Hematopoietic multipotent progenitor cell treated with erythropoietin and hydrocortisone succinate and interleukin-3 and kit ligand, for 6 days (in vitro differentiated cells): ENCODE results near the gene PDAP1.

Experiments
- DNase-seq: peaks from one replicate; pipeline ENCODE4 v3.0.0-alpha.2; 2015

PDAP1 gene

DNA sequence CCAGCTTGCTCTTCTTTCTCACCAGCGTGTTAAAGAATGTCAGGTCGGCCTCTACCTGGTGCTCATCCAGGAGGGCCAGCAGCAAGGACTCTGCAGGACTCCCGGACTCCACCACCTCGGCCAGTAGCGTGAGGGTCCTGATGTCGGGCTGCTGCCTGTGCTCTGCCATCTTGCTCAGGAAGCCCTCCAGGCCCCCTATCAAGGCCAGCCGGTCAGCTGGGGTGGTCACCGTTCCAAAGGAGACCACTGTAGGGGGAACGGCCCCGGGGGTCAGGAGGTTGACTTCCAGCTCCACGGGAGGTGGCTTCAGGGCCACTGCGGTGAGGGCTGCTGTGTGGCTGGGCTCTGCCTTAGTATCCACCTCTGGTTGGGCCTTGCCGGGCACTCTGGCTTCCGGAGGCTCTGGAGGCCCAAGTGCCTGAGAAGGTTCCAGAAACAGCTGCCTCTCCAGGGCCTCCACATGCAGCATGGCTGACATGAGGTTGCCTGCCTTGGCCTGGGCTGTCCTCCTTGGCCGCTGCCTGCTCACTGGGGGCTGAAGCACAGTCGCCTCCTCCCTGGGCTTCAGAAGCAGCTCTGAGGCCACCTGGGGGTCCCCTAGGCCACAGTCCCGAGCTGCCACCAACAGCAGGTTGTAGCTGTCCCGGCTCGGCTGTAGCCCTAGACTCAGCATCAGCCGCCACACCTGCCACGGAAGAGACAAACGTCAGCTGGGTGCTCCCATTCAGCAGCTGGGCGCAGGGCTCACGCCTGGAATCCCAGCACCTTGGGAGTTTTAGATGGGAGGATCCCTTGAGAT, 16.7 kb upstream of the PDAP1 start:
- no peak for DNase-seq

DNA sequence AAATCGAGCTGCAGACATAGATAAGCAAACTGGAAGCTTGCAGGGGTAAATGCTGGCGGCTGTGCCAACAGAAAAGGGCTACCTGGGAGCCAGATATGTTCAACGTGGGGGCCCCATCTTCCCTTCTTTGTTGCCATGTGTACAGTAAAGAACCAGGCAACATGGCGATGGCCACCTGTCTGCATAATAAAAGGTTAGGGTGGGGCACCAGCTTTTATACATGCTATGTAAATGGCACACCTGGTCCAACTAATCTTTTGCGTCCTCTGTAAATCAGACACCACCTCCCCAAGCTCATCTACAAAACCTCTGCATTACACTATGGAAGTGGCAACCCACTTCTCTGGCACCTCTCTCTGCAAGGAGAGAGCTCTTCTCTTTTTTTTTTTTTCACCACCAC, 14.2 kb upstream of the PDAP1 start:
- no peak for DNase-seq

DNA sequence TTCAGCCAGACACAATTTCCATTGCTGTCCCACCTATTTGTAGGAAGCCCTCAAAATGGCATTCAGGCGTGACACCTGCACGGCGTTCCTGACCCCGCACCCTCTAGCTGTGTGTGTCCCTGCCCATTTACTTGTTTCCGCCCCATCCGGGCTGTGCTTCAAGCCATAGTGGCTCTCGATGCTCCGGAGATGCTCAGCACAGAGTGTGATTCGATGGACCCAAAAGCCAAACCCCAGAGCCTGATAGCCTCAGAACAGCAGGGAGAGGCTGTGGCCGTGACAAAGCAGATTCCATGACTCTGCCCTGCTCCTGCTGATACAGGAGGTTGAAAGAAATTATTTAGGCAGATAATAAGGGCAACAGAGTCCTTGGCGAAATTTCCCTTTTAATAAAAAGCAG, 13.8 kb upstream of the PDAP1 start:
- peak; percentile 67 for DNase-seq

DNA sequence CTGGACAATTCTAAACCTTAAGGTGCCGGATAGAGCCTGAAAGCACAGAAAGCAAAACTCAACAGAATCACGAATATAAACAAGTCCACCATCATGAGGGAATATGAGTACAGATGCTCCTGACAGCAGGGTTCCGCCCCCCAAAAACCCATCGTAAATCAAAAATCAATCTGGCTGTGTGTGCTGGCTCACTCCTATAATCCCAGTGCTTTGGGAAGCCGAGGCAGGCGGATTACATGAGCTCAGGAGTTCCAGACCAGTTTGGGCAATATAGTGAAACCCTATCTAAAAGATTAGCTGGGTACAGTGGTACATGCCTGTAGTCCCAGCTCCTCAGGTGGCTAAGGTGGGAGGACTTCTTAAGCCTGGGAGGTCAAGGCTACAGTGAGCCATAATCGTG, 12.6 kb upstream of the PDAP1 start:
- no peak for DNase-seq

DNA sequence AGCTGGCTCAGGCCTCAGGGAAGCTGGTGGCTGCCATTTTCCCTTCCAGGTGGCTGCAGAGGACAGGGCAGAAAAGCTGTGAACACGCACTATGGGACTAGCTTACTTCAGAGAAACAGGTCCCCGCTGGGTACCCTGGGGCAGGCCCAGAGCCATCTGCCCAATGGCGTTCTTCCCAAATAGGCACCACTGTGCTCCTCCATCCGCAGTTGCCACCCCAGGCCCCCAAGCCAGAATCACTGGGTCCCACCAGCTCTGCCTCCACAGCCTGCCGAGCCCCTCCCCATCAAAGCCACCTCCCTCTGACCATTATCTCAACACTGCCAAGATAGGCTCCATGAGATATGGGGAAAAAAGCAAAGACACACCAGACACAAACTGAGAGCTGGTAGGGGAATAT, 11.8 kb upstream of the PDAP1 start:
- DNase-seq, result no peak

DNA sequence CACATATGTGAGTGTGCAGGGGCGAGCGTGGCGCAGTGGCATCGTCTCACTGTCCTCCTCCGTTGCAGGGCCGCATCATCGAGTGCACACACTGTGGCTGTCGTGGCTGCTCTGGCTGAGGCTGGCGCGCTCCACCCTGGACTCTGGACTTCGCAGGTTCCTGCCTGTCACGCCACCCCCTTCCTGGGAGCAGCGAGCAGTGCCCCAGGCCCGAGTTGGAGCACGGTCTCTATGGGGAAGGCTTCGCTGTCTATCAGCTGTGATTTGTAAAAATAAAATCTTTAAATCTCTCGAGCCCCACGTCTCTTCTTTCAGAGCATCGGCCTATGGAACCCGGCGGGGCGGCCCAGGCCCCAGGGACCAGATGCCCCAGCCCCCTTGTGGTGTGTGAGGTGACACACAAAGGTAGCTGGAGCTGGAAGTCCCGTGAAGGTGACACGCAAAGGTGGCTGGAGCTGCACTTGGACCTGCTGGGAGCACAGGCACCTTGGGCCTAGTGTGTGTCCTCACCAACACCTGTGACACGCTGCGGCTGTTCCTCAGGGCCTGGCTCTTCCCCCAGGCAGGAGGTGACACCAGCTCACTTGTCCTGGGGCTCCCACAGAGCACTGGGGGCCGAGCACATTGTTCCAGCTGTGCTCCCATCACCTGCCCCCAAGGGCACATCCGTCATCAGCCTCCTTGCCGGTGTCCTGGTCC, 11.1 kb upstream of the PDAP1 start:
- DNase-seq, result no peak

DNA sequence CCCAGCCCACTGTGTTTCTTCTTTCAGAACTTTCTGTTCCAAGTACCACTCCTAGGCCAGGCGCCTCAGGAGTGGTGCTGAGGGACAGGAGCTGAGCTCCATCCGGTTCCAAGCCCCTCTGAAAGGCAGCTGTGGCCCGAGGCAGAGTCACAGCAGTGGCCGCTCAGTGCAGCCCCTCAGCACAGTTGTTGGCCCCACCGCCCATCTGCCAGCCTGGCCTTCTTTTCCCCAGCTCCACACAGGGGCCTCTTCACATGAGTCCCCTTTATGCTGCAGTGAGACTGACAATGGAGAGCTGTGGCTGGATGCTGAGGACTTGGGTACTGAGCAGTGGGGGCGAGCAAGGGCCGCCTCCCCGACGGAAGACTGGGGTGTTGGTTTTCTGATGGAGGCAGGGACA, 9.9 kb upstream of the PDAP1 start:
- DNase-seq, result no peak

DNA sequence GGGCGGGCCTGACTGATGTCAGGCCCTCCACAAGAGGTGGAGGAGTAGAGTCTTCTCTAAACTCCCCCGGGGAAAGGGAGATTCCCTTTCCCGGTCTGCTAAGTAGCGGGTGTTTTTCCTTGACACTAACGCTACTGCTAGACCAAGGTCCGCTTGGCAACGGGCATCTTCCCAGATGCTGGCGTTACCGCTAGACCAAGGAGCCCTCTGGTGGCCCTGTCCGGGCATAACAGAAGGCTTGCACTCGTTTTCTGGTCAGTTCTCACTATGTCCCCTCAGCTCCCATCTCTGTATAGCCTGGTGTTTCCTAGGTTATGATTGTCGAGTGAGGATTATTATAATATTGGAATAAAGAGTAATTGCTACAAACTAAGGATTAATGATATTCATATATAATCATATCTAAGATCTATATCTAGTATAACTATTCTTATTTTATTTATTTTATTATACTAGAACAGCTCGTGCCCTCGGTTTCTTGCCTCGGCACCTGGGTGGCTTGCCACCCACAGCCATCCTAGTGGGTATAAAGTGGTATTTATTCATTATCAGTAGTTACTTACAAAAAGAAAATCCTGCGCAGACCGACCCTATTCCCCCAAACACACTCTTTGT, 7.2 kb upstream of the PDAP1 start:
- DNase-seq, result peak; percentile 61

DNA sequence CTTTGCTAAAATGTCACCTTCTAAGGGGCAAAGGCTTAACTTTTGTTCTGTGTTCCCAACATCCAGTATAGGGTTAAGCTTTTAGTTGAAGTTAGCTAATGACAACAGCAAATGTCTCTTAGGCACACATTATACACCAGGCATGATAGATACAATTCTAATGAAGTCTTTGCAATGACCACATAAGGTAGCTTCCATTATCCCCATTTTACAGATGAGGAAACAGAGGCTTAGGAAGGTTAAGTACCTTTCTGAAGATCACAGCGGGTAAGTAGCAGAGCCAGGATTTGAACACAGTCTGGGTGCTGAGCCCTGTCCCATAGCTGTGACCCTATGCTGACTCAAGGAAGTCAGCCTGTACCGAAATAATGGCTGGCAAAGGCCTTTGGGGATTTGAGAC, 2.2 kb upstream of the PDAP1 start:
- no peak for DNase-seq

DNA sequence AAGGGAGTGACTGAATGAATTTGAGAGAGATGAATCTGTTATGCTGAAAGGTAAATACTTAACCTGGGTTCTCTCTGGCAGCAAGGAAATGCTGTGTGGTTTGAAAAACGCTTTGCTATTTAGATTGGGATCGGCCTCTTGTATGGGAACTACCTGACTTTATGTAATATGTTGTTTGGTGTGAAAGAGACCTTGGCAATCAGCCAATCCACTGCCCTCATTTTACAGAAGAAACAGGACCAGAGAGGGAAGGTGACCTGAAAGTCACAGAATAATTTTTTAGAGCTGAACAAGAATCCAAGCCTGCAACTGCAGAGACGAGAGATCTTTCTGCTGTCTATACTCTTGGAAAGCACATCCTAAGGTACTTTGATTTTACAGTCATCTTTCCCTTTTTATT, 1.4 kb upstream of the PDAP1 start:
- DNase-seq, result peak; percentile 53

DNA sequence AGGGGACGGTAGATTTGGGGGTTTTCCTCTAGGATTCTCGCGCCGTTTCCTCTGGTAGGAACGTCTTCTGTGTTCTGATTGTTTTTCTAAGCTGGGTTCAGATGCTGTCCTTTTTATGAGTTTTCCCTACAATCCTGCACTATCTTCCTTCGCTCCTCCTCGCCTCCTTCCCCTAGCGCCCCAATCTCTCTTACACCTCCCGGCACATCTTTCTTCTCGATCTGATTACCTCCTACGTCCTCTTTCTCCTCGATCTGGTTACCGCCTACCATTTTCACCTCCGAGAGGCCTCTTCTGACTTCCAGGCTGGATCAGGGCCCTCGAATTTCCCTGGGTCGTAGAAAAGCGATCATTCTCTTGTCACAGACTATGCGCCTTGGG, 785 bp upstream of the PDAP1 start:
- peak; percentile 60 for DNase-seq

DNA sequence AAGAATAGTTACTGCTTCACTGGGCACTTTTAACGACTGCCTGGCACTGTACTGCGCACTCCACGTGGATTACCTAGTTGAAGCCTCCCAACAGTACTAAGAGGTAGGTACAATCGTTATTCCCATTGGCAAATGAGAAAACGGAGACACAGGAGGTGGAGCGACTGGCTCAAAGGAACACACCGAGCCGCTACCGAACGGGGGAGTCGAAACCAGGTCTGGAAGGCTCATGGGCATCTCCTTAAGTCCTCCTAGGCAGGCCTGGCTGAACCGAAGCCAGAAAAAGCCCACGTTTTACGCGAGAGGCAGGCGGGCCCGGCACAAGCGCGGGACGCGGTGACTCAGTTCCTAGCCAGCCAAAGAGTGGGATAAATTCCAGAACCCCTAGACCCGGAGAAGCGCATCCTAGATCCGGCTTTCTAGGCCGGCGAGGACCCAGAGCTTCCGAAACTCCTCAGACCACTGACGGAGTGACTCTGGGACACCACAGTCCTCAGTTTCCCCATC, 472 bp downstream of the PDAP1 start:
- DNase-seq, result peak; percentile 70

DNA sequence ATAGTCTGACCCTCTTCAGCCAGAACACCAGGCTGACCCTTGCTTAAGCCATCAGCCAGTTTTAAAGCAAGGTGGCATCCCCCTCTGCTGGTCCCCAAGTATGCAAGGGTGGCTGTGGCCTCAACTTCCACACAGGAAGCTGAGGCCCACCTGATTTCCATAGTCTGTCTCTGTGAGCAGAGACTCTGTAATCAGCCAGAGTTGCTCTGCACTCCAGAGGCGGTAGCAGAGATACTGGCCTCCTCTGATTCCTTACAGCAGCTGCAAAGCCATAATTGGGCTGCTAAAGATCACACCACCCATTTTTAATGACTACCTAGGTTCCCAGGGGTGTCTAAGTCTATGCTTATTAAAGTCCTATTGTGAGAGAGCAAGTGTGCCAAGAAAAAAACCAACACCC, 1.8 kb downstream of the PDAP1 start:
- peak; percentile 61 for DNase-seq

DNA sequence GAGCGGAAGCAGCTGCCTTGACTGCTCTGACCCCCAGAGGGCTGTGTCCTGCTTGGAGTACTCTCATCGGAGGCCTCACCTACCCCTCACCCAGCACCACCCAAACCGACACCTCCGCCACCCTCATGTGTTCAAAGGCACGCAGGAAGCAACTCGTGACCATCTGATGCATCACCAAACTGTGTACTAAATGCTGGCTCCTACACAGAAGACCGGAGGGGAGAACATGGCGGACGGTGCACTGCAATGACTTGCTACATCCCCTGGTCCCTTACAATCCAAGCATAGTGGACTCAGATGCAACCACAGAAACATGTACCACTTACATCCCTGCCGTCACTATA, 3.4 kb downstream of the PDAP1 start:
- no peak for DNase-seq

DNA sequence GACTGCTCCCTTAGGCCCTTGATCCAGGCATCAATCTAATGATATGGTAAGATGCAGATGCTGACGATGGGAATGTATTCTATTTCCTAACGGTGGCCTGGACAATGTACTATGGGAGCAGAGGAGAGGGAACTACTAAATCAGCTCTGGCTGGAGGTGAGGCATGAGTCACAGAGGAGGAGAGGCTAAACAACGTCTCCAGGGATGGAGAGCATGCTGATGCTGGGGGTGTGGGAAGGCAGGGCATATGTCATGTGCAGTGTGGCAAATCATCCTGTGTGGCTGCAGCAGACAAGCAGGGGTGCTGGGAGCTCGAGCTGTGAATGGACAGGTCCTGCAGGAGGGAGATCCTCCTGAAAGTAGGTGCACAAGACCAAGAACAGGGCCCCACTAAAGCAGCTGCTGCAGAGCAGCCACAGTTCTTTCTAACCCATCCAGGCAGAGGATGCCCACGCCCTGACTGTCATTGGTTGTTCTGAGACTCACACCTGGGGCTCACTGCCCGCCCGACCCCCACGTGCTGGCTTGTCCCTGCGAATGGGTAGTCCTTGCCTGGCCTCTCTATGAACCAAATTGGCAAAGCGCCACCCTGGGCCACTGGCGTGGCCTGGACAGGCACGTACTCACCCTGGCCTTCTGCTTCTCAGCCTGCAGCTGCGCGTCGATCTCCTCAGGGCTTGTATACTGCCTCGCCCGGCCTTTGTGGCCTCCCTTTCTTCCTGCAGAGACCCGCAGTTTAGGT, 4.0 kb downstream of the PDAP1 start:
- no peak for DNase-seq

DNA sequence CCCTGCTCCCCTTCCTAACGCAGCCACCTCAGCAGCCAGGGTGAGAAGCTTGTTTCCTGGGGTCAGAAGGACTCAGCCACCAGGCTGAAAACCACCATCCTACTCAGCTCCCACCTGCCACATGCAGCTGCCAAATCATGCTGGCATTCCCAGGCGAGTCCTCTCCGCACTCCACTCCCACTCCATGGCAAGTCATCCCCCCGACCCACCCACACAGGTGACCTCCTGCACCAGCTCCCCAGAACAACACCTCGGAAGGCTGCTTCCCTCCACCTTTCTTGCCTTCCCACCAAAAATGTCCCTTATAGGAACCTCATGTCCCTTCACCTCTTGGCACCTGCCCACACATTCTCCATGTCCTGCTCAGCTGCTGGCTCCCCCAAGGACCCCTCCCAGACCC, 4.6 kb downstream of the PDAP1 start:
- DNase-seq, result no peak

DNA sequence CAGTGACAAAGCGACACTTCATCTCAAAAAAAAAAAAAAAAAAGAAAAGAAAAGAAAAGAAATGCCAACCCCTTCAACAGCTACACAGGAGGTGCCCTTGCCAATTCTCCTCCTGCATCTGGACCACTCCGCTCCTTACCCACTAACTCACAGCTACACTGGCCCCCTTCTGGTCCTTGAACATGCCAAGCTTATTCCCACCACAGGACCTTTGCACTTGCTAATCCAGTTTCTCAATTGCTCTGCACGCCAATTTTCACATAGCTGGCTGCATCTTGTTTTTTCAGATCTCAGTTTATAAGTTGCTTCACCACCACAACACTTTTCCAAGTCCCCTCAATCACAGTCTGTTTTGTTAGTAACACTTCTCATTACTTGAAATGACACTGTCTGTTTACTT, 5.5 kb downstream of the PDAP1 start:
- DNase-seq, result no peak

DNA sequence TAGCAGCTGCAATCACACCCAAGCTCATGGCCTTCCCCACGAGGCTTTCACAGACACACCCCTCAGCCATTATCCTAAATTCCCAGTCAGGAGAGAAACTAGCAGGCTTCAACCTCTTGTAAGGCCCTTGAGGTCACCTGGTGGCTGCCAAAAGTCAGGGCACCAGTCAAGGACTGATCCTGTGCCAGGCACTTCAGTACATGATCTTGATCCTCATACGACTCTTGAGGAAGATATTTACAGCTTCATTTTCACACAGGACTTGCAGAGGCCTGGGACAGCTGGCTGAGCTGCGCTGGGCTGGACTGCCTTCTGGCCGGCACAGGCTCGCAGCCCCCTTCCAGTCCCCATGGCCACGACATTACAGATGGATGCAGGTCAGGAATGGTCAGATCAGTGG, 8.8 kb downstream of the PDAP1 start:
- no peak for DNase-seq

DNA sequence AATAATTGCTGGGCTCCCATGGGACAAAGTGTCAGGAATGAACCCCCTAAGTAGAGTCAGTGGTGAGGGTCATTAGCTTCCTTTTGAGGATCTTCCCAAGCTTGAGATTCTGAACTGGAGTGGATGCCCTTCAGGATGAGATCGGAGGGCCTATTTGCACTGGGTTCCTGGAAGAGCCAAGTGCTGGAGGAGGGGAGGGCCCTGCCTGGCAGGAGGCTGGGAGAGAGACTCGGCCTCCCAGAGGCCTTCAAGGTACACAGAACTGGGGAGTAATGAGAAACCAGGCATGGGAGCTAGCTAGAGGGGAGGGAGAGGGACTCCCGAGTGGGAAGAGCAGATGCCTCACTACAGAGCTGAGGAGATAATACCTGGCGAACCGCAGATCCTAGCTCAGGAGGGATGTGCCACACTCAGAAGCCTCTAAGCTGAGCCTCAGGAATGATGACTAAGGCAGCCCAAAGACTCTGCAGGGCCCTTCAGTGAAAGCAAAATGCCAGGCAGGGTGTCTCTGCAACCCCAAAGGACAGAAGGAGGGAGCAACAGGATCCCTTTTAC, 9.4 kb downstream of the PDAP1 start:
- DNase-seq, result no peak

DNA sequence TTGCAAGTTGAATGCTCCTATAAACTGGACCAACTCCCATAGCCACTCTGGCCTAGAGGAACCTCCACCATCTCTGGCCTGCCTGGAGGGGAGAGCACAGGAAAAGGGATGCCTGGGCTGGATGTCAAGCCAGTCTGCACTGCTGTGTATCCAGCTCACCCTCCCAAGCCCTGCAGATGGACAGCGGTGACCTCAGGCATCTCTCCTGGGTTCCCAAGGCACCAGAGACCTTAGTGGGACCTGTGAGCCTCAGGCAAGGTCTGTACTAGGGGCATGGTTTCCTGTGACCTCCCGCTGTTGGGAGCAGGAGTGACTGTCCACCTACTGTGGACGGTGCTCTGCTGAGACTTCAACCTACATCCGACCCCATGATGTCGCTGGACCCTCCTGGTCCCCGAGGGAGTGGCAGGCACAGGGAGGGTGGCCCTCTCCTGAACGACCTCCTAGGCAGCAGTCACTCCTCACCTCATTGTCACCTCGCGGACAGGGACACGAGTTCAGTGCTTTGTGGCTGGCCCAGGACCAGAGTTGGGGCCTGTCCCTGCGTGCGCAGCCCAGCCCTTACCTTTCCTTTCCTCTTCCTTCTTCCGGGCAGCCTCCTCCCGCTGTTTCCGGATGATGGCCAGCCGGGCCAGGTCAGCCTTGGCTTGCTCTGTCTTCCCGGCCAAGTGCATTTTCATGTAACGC, 11.0 kb downstream of the PDAP1 start:
- no peak for DNase-seq

DNA sequence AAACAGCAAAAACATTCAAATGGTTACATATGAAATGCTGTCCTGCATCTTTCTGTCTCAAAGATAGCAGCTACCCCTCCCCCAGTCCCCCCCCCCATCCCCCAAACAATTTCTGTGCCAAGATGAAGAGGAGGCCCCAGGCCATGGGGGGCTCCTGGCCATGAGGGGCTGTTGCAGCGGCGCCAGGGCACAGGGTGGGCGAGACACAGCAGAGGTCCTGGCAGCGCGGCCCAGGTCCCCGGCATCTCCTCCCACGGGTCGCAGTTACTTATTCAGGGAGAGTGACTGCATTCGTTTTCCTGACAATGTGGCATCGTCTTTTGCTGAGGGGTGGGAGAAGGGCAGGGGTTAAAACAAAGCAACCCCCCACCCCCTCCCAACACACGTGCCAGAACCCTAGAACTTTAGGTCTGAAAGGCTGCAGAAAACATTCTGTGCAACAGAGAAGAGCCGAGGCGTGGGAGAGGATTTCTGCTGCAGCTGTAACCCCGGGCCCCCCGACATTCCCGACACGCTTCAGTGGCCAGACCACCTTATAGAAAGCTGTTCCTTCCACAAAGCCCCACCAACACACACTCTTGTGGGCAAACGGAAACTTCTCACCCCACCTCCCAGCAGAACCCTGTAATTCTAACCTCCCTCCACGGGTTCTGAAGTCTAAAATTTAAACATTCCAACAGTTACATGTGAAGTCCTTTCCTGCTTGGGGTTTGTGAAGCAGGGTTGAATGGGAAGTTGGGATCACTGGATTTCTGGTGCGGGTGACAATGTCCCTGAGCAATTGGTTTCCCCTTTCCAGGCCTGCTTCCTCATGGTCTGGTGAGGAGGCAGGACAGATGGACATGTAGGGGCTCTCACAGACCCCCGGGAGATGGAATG, 11.7 kb downstream of the PDAP1 start:
- DNase-seq, result no peak
